Caco-2 (cell line): Measurements from ENCODE around the gene TMEM107. TPM values are rescaled to one million over a fixed set of nuclear protein-coding genes. Genes with fewer than 3 reads are reported as not detected.

Experiments used
- BruUV-seq: library from RNA; stranded (reverse); fragments of 400-500 nt; replicated peaks from 2 replicates; lab custom pipeline; 2021; lab: Mats Ljungman, UMichigan
- CTCF ChIA-PET: fragments of 300-600 bp; sonication (Branson Sonifier 250); formaldehyde crosslinking; loops from one replicate; lab custom pipeline; 2022; ENCODE audit warnings: antibody characterized with exemption; lab: Charles Lee
- POLR2A ChIA-PET: fragments of 300-600 bp; sonication (Branson Sonifier 250); formaldehyde crosslinking; loops from one replicate; lab custom pipeline; 2022; ENCODE audit warnings: antibody characterized with exemption; lab: Charles Lee
- DNase-seq, 2 experiments: peaks; one replicate each; pipeline versions ENCODE4 v3.0.0 to v3.0.0-alpha.2; 2020 to 2022
- H3K27me3 ChIP-seq: replicated peaks from 2 replicates; pipeline ENCODE4 v1.6.0; 2011; ENCODE audit warnings: low read length; ENCODE audit not compliant: control insufficient read depth, insufficient read depth
- H3K36me3 ChIP-seq: 2 replicates; pipeline ENCODE4 v1.5.1; 2011; ENCODE audit warnings: low read length; ENCODE audit not compliant: control insufficient read depth, insufficient read depth
- H3K4me1 ChIP-seq: fragments of 250-450 bp; sonication (Bioruptor Pico); 2 replicates; pipeline ENCODE4 v1.5.1; 2020; ENCODE audit warnings: mild to moderate bottlenecking
- H3K4me3 ChIP-seq: 2 replicates; pipeline ENCODE4 v1.5.1; 2011; ENCODE audit warnings: low read depth, mild to moderate bottlenecking, control low read depth, low read length
- H3K9me3 ChIP-seq: fragments of 250-450 bp; sonication (Bioruptor Pico); 2 replicates; pipeline ENCODE4 v1.5.1; 2020; ENCODE audit warnings: mild to moderate bottlenecking, moderate library complexity
- H3K27ac Mint-ChIP-seq: one replicate; pipeline ENCODE4 v1.8.0; 2022; ENCODE audit warnings: mixed read lengths; ENCODE audit not compliant: unreplicated experiment
- H3K27me3 Mint-ChIP-seq: one replicate; pipeline ENCODE4 v1.8.0; 2022; ENCODE audit warnings: mixed read lengths; ENCODE audit not compliant: insufficient read depth, unreplicated experiment
- H3K36me3 Mint-ChIP-seq: one replicate; pipeline ENCODE4 v1.8.0; 2022; ENCODE audit warnings: mild to moderate bottlenecking, mixed read lengths; ENCODE audit not compliant: insufficient read depth, unreplicated experiment
- H3K4me1 Mint-ChIP-seq: one replicate; pipeline ENCODE4 v1.8.0; 2022; ENCODE audit warnings: low read depth, mixed read lengths; ENCODE audit not compliant: unreplicated experiment
- H3K4me3 Mint-ChIP-seq: one replicate; pipeline ENCODE4 v1.8.0; 2022; ENCODE audit warnings: mild to moderate bottlenecking, moderate library complexity, mixed read lengths; ENCODE audit not compliant: unreplicated experiment
- H3K9me3 Mint-ChIP-seq: one replicate; pipeline ENCODE4 v1.8.0; 2022; ENCODE audit warnings: mixed read lengths; ENCODE audit not compliant: unreplicated experiment
- CTCF ChIP-seq, 2 experiments: fragments of 200-600 bp in 1 of 2; IDR thresholded peaks; 1 replicate in 1 of 2; 2 replicates in 1 of 2; pipeline versions ENCODE4 v1.5.1 to v1.8.0; 2011 to 2022; ENCODE audit warnings: antibody characterized with exemption in 1 of 2, control low read depth in 1 of 2, inconsistent platforms in 1 of 2, low read depth in 1 of 2, low read length in 1 of 2, mild to moderate bottlenecking in 1 of 2, moderate library complexity in 1 of 2; ENCODE audit not compliant: insufficient read depth in 1 of 2, severe bottlenecking in 1 of 2, unreplicated experiment in 1 of 2
- intact Hi-C: fragments of 100-400 bp; cut with micrococcal nuclease; formaldehyde crosslinking; loops from one replicate; pipeline ENCODE4 v1.10.0; 2022; ENCODE audit not compliant: unreplicated experiment
- total RNA-seq: library from RNA; stranded (reverse); gene quantifications from 2 replicates; pipeline ENCODE4 v1.2.3, GENCODE V29; 2022

TMEM107 gene
- total RNA-seq, 1 experiment from 2014 or later, result 5.4 TPM

- Mint-ChIP-seq H3K4me3 (no peak overlapping the region), H3K27me3 (no peaks in the 10 kb centered on the region), H3K27ac (no peak overlapping the region), H3K36me3 (peaks cover 27% of the 10 kb centered on the region), H3K4me1 (peaks cover 8% of the 10 kb centered on the region), H3K9me3 (no peaks in the 10 kb centered on the region)
- Histone ChIP-seq H3K4me1 (peaks cover 4% of the 10 kb centered on the region; the same call in 1 of the 2 replicates), H3K36me3 (no peaks in the 10 kb centered on the region), H3K4me3 (no peak overlapping the region), H3K9me3 (no peaks in the 10 kb centered on the region), H3K27me3 (no peaks in the 10 kb centered on the region)
- no peak for DNase-seq
- TF ChIP-seq CTCF (IDR thresholded peaks at IDR 0.05; ENCODE audit: insufficient read depth in 1 of 2, low read depth in 1 of 2, low read length in 1 of 2, severe bottlenecking in 1 of 2, unreplicated experiment in 1 of 2), result no peak
- intact Hi-C loops, result no loop called here
- no TSS peak for BruUV-seq
- POLR2A ChIA-PET, result interaction anchor here (3.0 kb wide), 1 partner anchor 39 kb away, joined by 15 read pairs; no protein-coding TSS in a partner anchor
- CTCF ChIA-PET, result no interaction called here
Measured at GRCh38 chr17:8212312-8213180, 36.4 kb upstream of the TMEM107 start.

- H3K36me3 Mint-ChIP-seq, result peaks cover 42% of the 10 kb centered on the region
- ChIA-PET POLR2A (interaction anchor here (0.8 to 3.0 kb wide), 10 partner anchors 10 to 84 kb away, joined by 3 to 24 read pairs (median 7); partner anchors contain the start of genes BORCS6, CTC1 and SLC25A35), CTCF (interaction anchor here (0.6 to 1.4 kb wide), 4 partner anchors 10 to 21 kb away, joined by 3 to 4 read pairs (median 4); partner anchors contain the start of gene BORCS6)
- peaks cover 8% of the 10 kb centered on the region for H3K4me1 Mint-ChIP-seq
- H3K27me3 Mint-ChIP-seq, result no peaks in the 10 kb centered on the region
- peaks cover 4% of the 10 kb centered on the region; the same call in 1 of the 2 replicates for H3K4me1 ChIP-seq
- intact Hi-C loops, result loop anchor here (1.0 kb wide), 2 partner anchors 12 to 24 kb away; no protein-coding TSS in a partner anchor
- no peak for DNase-seq
- H3K4me3 ChIP-seq, result peak overlapping the region; percentile 43
- H3K9me3 Mint-ChIP-seq, result no peaks in the 10 kb centered on the region
- H3K27ac Mint-ChIP-seq, result peak overlapping the region; percentile 99
- H3K4me3 Mint-ChIP-seq, result peak overlapping the region; percentile 100
- TSS peak; percentile 95 for BruUV-seq
- no peaks in the 10 kb centered on the region for H3K9me3 ChIP-seq
- no peak for TF ChIP-seq CTCF (IDR thresholded peaks at IDR 0.05; ENCODE audit: insufficient read depth in 1 of 2, low read depth in 1 of 2, low read length in 1 of 2, severe bottlenecking in 1 of 2, unreplicated experiment in 1 of 2)
- no peaks in the 10 kb centered on the region for H3K36me3 ChIP-seq
- H3K27me3 ChIP-seq, result no peaks in the 10 kb centered on the region
Measured at GRCh38 chr17:8210761-8211458, 34.7 kb upstream of the TMEM107 start.
